C4-2B (cell line): Measurements from ENCODE around the gene FLT4.

Source experiments
- CTCF ChIP-seq: fragments of 450-650 bp; conservative IDR thresholded peaks from 2 replicates; pipeline ENCODE4 v1.5.1; 2017; ENCODE audit warnings: mild to moderate bottlenecking
- ZFX ChIP-seq: fragments of 450-650 bp; IDR thresholded peaks from 2 replicates; pipeline ENCODE4 v1.6.1; 2017

- TF ChIP-seq CTCF, result no peak
- no peak for TF ChIP-seq ZFX
Observed at GRCh38 chr5:180692429-180692828, 43.0 kb upstream of the FLT4 start.
